Measurements from ENCODE around the gene ARIH2. TPM values are rescaled to one million over a fixed set of nuclear protein-coding genes. Genes with fewer than 3 reads are reported as not detected.

The ARIH2 gene
- total RNA-seq, 1 donor, result 120 TPM

DNA sequence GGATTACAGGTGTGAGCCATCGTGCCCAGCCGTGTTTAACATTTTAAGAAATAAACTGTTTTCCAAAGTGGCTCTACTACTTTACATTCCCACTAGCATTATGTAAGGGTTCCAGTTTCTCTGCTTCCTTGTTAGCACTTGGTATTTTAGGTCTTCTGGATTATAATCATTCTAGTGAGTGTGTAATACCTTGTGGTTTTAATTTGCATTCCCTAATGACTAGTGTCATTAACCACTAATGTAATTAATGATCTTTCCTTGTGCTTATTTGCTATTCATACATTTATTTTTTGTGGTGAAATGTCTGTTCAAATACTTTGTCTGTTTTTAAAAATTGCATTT, 30.7 kb downstream of the ARIH2 start:
- no peak overlapping the region for H3K4me3 ChIP-seq (ENCODE audit: low read length)
- no peaks in the 10 kb centered on the region for H3K9me3 ChIP-seq (ENCODE audit: low read depth, low read length)
- no peaks in the 10 kb centered on the region for H3K4me1 ChIP-seq (ENCODE audit: insufficient read depth, low read length)
- no peaks in the 10 kb centered on the region for H3K27me3 ChIP-seq (ENCODE audit: insufficient read depth, low read length)

- Histone ChIP-seq H3K4me3 (ENCODE audit: low read length) (no peak overlapping the region), H3K27me3 (ENCODE audit: insufficient read depth, low read length) (no peaks in the 10 kb centered on the region), H3K9me3 (ENCODE audit: low read depth, low read length) (no peaks in the 10 kb centered on the region), H3K4me1 (ENCODE audit: insufficient read depth, low read length) (no peaks in the 10 kb centered on the region)
These were observed 31.4 kb downstream of the ARIH2 start for GRCh38 chr3:48950051-48950450.

DNA sequence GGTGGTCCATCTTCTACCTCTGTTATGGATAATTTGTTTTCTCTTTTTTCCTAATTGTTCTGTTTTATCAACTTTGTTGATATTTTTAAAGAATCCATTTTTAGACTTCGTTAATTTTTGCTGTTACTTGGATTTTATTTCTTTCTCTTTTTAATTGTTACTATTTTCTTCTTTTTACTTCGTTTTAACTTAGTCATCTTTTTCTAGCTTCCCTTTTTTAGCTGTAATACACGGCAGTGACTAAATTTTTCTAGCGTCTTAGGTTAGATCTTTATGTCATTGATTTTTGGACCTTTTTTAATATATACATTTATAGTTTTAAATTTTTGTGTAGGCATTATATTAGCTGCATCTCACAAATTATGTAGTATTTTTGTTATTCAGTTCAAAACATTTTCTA, 33.1 kb downstream of the ARIH2 start:
- no peak overlapping the region for H3K4me3 ChIP-seq (ENCODE audit: low read length)
- H3K4me1 ChIP-seq (ENCODE audit: insufficient read depth, low read length), result no peaks in the 10 kb centered on the region
- no peaks in the 10 kb centered on the region for H3K27me3 ChIP-seq (ENCODE audit: insufficient read depth, low read length)
- no peaks in the 10 kb centered on the region for H3K9me3 ChIP-seq (ENCODE audit: low read depth, low read length)

DNA sequence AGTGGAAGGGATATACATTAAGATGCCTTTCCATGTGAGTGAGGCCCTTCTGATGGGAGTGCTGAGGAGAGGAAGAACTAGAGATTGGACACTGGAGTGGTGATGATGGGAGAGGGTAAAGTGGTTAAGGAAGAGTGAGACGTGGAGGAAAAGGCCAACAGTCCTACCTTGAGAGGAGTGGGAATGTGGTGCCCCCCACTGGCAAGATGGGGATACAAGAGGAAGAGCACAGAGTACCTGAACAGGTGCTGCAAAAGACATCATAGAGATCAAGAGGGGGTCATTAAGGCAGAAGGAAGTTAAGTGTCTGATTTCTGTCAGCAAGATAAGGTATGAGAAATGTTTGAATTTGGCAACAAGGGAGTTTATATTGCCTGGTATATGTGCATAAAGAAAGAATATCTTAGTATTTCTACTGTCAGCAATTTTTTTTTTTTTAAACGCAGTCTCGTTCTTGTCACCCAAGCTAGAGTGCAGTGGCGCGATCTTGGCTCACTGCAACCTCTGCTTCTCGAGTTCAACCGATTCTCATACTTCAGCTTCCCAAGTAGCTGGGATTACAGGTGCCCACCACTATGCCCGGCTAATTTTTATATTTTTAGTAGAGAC, 34.0 kb downstream of the ARIH2 start:
- H3K4me3 ChIP-seq (ENCODE audit: low read length), result no peak overlapping the region
- H3K9me3 ChIP-seq (ENCODE audit: low read depth, low read length), result no peaks in the 10 kb centered on the region
- no peaks in the 10 kb centered on the region for H3K27me3 ChIP-seq (ENCODE audit: insufficient read depth, low read length)
- no peaks in the 10 kb centered on the region for H3K4me1 ChIP-seq (ENCODE audit: insufficient read depth, low read length)

- Histone ChIP-seq H3K4me1 (ENCODE audit: insufficient read depth, low read length) (no peaks in the 10 kb centered on the region), H3K9me3 (ENCODE audit: low read depth, low read length) (no peaks in the 10 kb centered on the region), H3K4me3 (ENCODE audit: low read length) (no peak overlapping the region), H3K27me3 (ENCODE audit: insufficient read depth, low read length) (no peaks in the 10 kb centered on the region)
These were observed 38.5 kb downstream of the ARIH2 start for GRCh38 chr3:48957006-48957705.

GRCh38 chr3:48960841-48961413, 42.3 kb downstream of the ARIH2 start:
- Histone ChIP-seq H3K4me1 (ENCODE audit: insufficient read depth, low read length) (no peaks in the 10 kb centered on the region), H3K9me3 (ENCODE audit: low read depth, low read length) (no peaks in the 10 kb centered on the region), H3K4me3 (ENCODE audit: low read length) (no peak overlapping the region), H3K27me3 (ENCODE audit: insufficient read depth, low read length) (no peaks in the 10 kb centered on the region)

GRCh38 chr3:48962340-48962739, 43.7 kb downstream of the ARIH2 start:
- no peak overlapping the region for H3K4me3 ChIP-seq (ENCODE audit: low read length)
- no peaks in the 10 kb centered on the region for H3K27me3 ChIP-seq (ENCODE audit: insufficient read depth, low read length)
- H3K4me1 ChIP-seq (ENCODE audit: insufficient read depth, low read length), result no peaks in the 10 kb centered on the region
- H3K9me3 ChIP-seq (ENCODE audit: low read depth, low read length), result no peaks in the 10 kb centered on the region

DNA sequence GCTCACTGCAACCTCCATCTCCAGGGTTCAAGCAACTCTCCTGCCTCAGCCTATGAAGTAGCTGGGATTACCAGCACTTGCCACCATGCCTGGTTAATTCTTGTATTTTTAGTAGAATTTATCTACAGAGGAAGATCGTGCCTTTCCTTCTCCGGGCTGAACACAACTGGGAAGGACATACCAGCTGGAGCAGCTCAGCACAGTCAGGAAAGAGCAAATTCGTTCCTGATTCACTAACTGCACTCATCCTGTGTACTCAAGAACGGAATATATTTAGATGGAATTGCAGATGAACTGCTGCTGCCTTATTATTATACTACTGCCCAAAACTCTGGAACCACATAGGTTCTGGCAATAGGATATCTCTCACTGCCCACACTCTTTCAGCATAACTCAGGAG, 44.3 kb downstream of the ARIH2 start:
- Histone ChIP-seq H3K27me3 (ENCODE audit: insufficient read depth, low read length) (no peaks in the 10 kb centered on the region), H3K4me3 (ENCODE audit: low read length) (no peak overlapping the region), H3K4me1 (ENCODE audit: insufficient read depth, low read length) (no peaks in the 10 kb centered on the region), H3K9me3 (ENCODE audit: low read depth, low read length) (no peaks in the 10 kb centered on the region)

DNA sequence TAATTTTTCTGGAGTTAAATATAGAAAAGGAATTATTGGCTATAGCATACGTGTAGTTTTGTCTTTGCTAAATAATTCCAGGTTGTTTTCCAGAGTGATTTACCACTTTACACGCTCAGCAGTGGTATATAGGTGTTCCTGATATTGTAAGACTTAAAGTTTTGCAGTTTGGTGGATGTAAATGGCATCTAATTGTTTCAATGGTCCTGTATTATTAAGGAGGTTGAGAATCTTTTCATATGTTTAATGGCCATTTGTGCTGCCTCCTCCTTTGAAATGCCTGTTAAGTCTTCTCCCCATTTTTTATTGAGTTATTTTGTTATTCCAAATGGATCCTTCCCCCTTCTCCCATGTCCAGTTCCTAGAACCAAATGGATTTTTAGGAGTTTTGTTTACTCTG, 44.9 kb downstream of the ARIH2 start:
- no peak overlapping the region for H3K4me3 ChIP-seq (ENCODE audit: low read length)
- no peaks in the 10 kb centered on the region for H3K4me1 ChIP-seq (ENCODE audit: insufficient read depth, low read length)
- H3K27me3 ChIP-seq (ENCODE audit: insufficient read depth, low read length), result no peaks in the 10 kb centered on the region
- no peaks in the 10 kb centered on the region for H3K9me3 ChIP-seq (ENCODE audit: low read depth, low read length)

DNA sequence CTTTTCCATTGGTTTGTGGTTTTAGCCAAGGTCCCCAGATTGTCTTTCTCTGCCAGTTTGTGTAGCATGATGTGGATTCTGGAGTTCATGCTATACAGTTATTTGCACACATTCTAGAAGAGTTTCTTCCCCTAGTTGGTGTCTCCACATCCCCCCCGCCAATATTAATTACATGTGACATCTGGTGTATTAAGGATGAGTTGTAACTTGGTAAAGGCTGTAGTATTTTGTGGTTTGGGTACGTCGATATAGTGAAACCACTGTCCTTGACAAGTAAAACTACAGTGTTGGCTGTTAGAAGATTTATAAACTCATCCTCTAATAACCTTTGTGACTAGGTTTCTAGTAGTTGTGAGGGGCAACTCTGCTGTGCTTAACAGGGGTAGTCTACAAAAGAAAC, 47.7 kb downstream of the ARIH2 start:
- no peak overlapping the region for H3K4me3 ChIP-seq (ENCODE audit: low read length)
- H3K4me1 ChIP-seq (ENCODE audit: insufficient read depth, low read length), result no peaks in the 10 kb centered on the region
- H3K9me3 ChIP-seq (ENCODE audit: low read depth, low read length), result no peaks in the 10 kb centered on the region
- no peaks in the 10 kb centered on the region for H3K27me3 ChIP-seq (ENCODE audit: insufficient read depth, low read length)

- Histone ChIP-seq H3K9me3 (ENCODE audit: low read depth, low read length) (no peaks in the 10 kb centered on the region), H3K4me1 (ENCODE audit: insufficient read depth, low read length) (no peaks in the 10 kb centered on the region), H3K4me3 (ENCODE audit: low read length) (no peak overlapping the region), H3K27me3 (ENCODE audit: insufficient read depth, low read length) (no peaks in the 10 kb centered on the region)
These were observed 48.3 kb downstream of the ARIH2 start for GRCh38 chr3:48966876-48967361.

DNA sequence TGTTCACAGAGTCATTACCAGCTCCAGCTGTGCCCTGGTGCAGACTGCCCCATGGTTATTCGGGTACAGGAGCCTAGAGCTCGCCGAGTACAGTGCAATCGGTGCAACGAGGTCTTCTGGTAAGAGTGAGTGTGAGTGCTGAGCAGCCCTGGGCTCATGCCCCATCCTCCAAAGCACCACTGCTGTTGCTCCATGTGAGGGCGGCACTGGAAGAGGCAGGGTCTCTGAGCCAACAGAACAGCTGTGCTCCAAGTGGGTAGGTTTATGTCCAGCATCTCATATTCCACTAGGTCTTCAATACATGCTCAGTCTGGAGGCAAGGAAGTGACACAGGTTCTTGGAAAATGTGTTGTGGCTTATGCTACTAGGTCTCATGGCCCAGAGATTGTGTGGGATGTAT, 51.9 kb downstream of the ARIH2 start:
- H3K4me3 ChIP-seq (ENCODE audit: low read length), result no peak overlapping the region
- no peaks in the 10 kb centered on the region for H3K9me3 ChIP-seq (ENCODE audit: low read depth, low read length)
- no peaks in the 10 kb centered on the region for H3K4me1 ChIP-seq (ENCODE audit: insufficient read depth, low read length)
- no peaks in the 10 kb centered on the region for H3K27me3 ChIP-seq (ENCODE audit: insufficient read depth, low read length)

DNA sequence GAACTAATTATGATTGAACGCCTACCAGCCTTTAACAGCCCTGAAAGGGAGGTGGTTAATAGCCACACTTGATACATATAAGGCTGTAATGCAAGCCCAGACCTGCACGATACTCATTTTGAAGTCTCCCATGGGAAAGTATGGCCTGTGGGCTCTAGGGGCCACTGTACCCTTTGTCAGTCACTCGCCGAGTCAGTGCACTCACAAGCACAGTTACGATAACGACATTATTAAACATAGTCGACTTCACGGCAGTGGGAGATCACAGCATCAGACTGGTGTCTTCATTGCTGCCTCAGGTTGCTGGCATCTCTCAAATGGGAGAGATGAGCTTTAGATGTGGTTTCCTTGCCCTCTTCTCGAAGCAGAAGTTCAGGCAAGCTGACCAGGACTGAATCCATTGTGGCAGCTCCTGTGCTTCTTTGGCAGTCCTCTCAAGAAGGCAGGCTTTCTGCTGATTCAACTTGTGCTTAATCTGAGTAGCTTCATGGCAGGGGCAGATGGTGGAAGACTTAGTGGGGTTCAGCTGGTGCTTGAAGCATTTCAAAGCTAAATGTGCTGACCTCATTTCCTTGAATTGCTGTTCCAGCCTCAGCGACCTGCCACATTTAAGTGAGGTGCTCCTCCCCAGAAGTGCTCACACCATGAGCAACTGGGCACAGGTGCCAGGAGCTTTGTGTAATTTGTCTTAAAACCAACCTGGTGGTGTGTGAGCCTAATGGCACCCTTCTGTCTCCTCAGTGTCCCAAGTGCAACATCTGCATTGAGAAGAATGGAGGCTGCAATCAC, 55.6 kb downstream of the ARIH2 start:
- Histone ChIP-seq H3K9me3 (ENCODE audit: low read depth, low read length) (no peaks in the 10 kb centered on the region), H3K27me3 (ENCODE audit: insufficient read depth, low read length) (no peaks in the 10 kb centered on the region), H3K4me1 (ENCODE audit: insufficient read depth, low read length) (no peaks in the 10 kb centered on the region), H3K4me3 (ENCODE audit: low read length) (no peak overlapping the region)

DNA sequence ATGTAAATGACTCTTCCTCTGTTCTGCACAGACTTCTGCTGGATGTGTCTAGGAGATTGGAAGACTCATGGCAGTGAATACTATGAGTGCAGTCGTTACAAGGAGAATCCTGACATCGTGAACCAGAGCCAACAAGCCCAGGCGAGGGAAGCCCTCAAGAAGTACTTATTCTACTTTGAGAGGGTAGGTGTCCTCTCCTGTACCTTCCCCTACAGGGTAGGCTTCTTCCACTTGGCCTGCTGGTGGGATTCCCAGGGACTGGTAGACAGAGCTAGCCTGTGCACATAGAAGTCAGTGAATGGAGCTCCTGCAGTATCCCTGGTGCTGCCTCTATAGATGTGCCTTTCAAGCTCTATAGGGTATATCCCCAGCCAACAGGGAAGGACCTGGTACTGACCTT, 60.8 kb downstream of the ARIH2 start:
- Histone ChIP-seq H3K4me1 (ENCODE audit: insufficient read depth, low read length) (no peaks in the 10 kb centered on the region), H3K27me3 (ENCODE audit: insufficient read depth, low read length) (no peaks in the 10 kb centered on the region), H3K9me3 (ENCODE audit: low read depth, low read length) (no peaks in the 10 kb centered on the region), H3K4me3 (ENCODE audit: low read length) (no peak overlapping the region)

DNA sequence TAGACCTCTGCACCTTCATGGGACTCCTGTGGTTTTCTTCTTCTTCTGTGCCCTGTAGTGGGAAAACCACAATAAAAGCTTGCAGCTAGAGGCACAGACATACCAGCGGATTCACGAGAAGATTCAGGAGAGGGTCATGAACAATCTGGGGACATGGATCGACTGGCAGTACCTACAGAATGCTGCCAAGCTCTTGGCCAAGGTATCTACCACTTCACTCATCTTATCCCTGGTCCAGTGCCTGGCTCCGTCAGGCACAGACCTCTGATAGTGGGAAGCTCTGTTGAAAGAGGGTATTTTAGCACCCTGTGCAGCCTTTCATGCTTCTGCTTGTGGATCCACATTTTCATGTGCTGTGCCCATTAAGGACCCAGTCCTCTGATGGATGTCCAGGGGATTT, 61.7 kb downstream of the ARIH2 start:
- Histone ChIP-seq H3K4me1 (ENCODE audit: insufficient read depth, low read length) (no peaks in the 10 kb centered on the region), H3K9me3 (ENCODE audit: low read depth, low read length) (no peaks in the 10 kb centered on the region), H3K27me3 (ENCODE audit: insufficient read depth, low read length) (no peaks in the 10 kb centered on the region), H3K4me3 (ENCODE audit: low read length) (no peak overlapping the region)

Data from mononuclear cell (primary cell).